Neural progenitor cell (in vitro differentiated cells): ENCODE measurements around the gene PRR7. TPM values are rescaled to one million over a fixed set of nuclear protein-coding genes. Genes with fewer than 3 reads are reported as not detected.

ENCODE experiments used
- DNase-seq: peaks from one replicate; pipeline ENCODE4 v3.0.0-alpha.2; 2016; ENCODE audit warnings: low spot score
- H2AFZ ChIP-seq: fragments of 200-600 bp; sonication (generic); replicated peaks from 2 replicates; pipeline ENCODE4 v1.6.1; 2016; ENCODE audit warnings: antibody characterized with exemption
- H3F3A ChIP-seq: fragments of 200-600 bp; sonication (generic); 2 replicates; pipeline ENCODE4 v1.6.1; 2016; ENCODE audit warnings: antibody characterized with exemption, low read depth
- H3K27ac ChIP-seq: fragments of 200-600 bp; sonication (generic); 2 replicates; pipeline ENCODE4 v1.5.1; 2016; ENCODE audit warnings: mild to moderate bottlenecking
- H3K27me3 ChIP-seq: fragments of 200-600 bp; sonication (generic); 2 replicates; pipeline ENCODE4 v1.6.1; 2016; ENCODE audit warnings: mild to moderate bottlenecking, moderate library complexity
- H3K36me3 ChIP-seq: fragments of 200-600 bp; sonication (generic); 2 replicates; pipeline ENCODE4 v1.5.1; 2016
- H3K4me1 ChIP-seq: fragments of 200-600 bp; sonication (generic); 2 replicates; pipeline ENCODE4 v1.6.1; 2016; ENCODE audit warnings: mixed run types
- H3K4me2 ChIP-seq: fragments of 200-600 bp; sonication (generic); 2 replicates; pipeline ENCODE4 v1.6.1; 2016
- H3K4me3 ChIP-seq: fragments of 200-600 bp; sonication (generic); 2 replicates; pipeline ENCODE4 v1.5.1; 2016
- H3K79me2 ChIP-seq: fragments of 200-600 bp; sonication (generic); 2 replicates; pipeline ENCODE4 v1.6.1; 2016; ENCODE audit warnings: low read depth
- H3K9ac ChIP-seq: fragments of 200-600 bp; sonication (generic); 2 replicates; pipeline ENCODE4 v1.6.1; 2016
- H3K9me3 ChIP-seq: fragments of 200-600 bp; sonication (generic); 2 replicates; pipeline ENCODE4 v1.5.1; 2016; ENCODE audit warnings: low read depth
- H4K20me1 ChIP-seq: fragments of 200-600 bp; sonication (generic); 2 replicates; pipeline ENCODE4 v1.6.1; 2016; ENCODE audit warnings: low read depth
- H3K27ac Mint-ChIP-seq: 3 replicates; pipeline ENCODE4 v1.8.0; 2021; ENCODE audit warnings: mixed read lengths
- H3K27me3 Mint-ChIP-seq: 2 replicates; pipeline ENCODE4 v1.8.0; 2022; ENCODE audit warnings: low read depth, mild to moderate bottlenecking, inconsistent platforms, moderate library complexity, mixed read lengths; ENCODE audit not compliant: insufficient read depth
- H3K36me3 Mint-ChIP-seq: 3 replicates; pipeline ENCODE4 v1.8.0; 2021; ENCODE audit warnings: mixed read lengths
- H3K4me1 Mint-ChIP-seq: 3 replicates; pipeline ENCODE4 v1.8.0; 2021; ENCODE audit warnings: mixed read lengths
- H3K4me3 Mint-ChIP-seq: 3 replicates; pipeline ENCODE4 v1.8.0; 2021; ENCODE audit warnings: mild to moderate bottlenecking, moderate library complexity, mixed read lengths
- H3K9me3 Mint-ChIP-seq: 3 replicates; pipeline ENCODE4 v1.8.0; 2020; ENCODE audit warnings: mixed read lengths
- CTCF ChIP-seq: fragments of 200-600 bp; sonication (generic); IDR thresholded peaks from 2 replicates; pipeline ENCODE4 v1.5.1; 2017; ENCODE audit warnings: antibody characterized with exemption, mild to moderate bottlenecking
- EZH2 ChIP-seq: fragments of 200-600 bp; sonication (generic); IDR thresholded peaks from 2 replicates; pipeline ENCODE4 v1.6.1; 2017; ENCODE audit warnings: antibody characterized with exemption, mild to moderate bottlenecking, moderate library complexity
- EZH2phosphoT487 ChIP-seq: fragments of 200-600 bp; sonication (generic); IDR thresholded peaks from 2 replicates; pipeline ENCODE4 v1.6.1; 2017; ENCODE audit warnings: antibody characterized with exemption
- total RNA-seq: library from RNA; depleted of rRNA; stranded (reverse); fragments of >200 nt; gene quantifications from 2 replicates; pipeline ENCODE4 v1.2.3, GENCODE V29; 2015; ENCODE audit warnings: low replicate concordance

The PRR7 gene
- total RNA-seq, 1 donor from 2014 or later, result 4.5 TPM

- Histone ChIP-seq H3K9ac (no peak overlapping the region), H3K79me2 (peaks cover 31% of the 10 kb centered on the region), H3K27me3 (peaks cover 12% of the 10 kb centered on the region), H3K4me3 (no peak overlapping the region), H2AFZ (no peak overlapping the region), H3F3A (peaks cover 49% of the 10 kb centered on the region), H3K4me1 (peaks cover 32% of the 10 kb centered on the region), H3K36me3 (no peaks in the 10 kb centered on the region), H3K9me3 (no peaks in the 10 kb centered on the region), H3K4me2 (no peak overlapping the region), H4K20me1 (peaks cover 62% of the 10 kb centered on the region), H3K27ac (no peak overlapping the region)
- no peak for DNase-seq
- Mint-ChIP-seq H3K27me3 (peaks cover 18% of the 10 kb centered on the region), H3K4me3 (peak overlapping the region; percentile 33), H3K4me1 (peaks cover 47% of the 10 kb centered on the region), H3K9me3 (no peaks in the 10 kb centered on the region), H3K27ac (peak overlapping the region; percentile 81), H3K36me3 (peaks cover 15% of the 10 kb centered on the region)
- no peak for TF ChIP-seq CTCF
- no peak for TF ChIP-seq EZH2phosphoT487
- no peak for TF ChIP-seq EZH2
Observed at GRCh38 chr5:177493795-177494345, 47.3 kb downstream of the PRR7 start.

GRCh38 chr5:177494346-177495195, 48.0 kb downstream of the PRR7 start:
- Histone ChIP-seq H3K4me3 (peak overlapping the region; percentile 30), H3K27me3 (peaks cover 19% of the 10 kb centered on the region), H4K20me1 (peaks cover 55% of the 10 kb centered on the region), H3K79me2 (peaks cover 31% of the 10 kb centered on the region), H3K27ac (peak overlapping the region; percentile 81), H3K4me2 (peak overlapping the region; percentile 85), H3F3A (peaks cover 50% of the 10 kb centered on the region), H3K36me3 (no peaks in the 10 kb centered on the region), H3K4me1 (peaks cover 32% of the 10 kb centered on the region), H2AFZ (no peak overlapping the region), H3K9me3 (no peaks in the 10 kb centered on the region), H3K9ac (no peak overlapping the region)
- TF ChIP-seq CTCF (peak; percentile 26), EZH2phosphoT487 (no peak), EZH2 (no peak)
- Mint-ChIP-seq H3K36me3 (peaks cover 15% of the 10 kb centered on the region), H3K9me3 (no peaks in the 10 kb centered on the region), H3K4me1 (peaks cover 50% of the 10 kb centered on the region), H3K4me3 (peak overlapping the region; percentile 88), H3K27ac (peak overlapping the region; percentile 81), H3K27me3 (peaks cover 18% of the 10 kb centered on the region)
- peak; percentile 55 for DNase-seq

- no peak overlapping the region for H3K9ac ChIP-seq
- peaks cover 31% of the 10 kb centered on the region for H3K79me2 ChIP-seq
- Mint-ChIP-seq H3K27me3 (peaks cover 20% of the 10 kb centered on the region), H3K27ac (peak overlapping the region; percentile 99), H3K4me3 (peak overlapping the region; percentile 88), H3K36me3 (peaks cover 12% of the 10 kb centered on the region), H3K9me3 (no peaks in the 10 kb centered on the region), H3K4me1 (peaks cover 56% of the 10 kb centered on the region)
- H3K27me3 ChIP-seq, result peaks cover 21% of the 10 kb centered on the region
- H3K9me3 ChIP-seq, result no peaks in the 10 kb centered on the region
- DNase-seq, result peak; percentile 95
- no peaks in the 10 kb centered on the region for H3K36me3 ChIP-seq
- peaks cover 46% of the 10 kb centered on the region for H4K20me1 ChIP-seq
- peak overlapping the region; percentile 81 for H3K27ac ChIP-seq
- peak overlapping the region; percentile 57 for H3K4me3 ChIP-seq
- peak overlapping the region; percentile 85 for H3K4me2 ChIP-seq
- no peak overlapping the region for H2AFZ ChIP-seq
- peaks cover 50% of the 10 kb centered on the region for H3F3A ChIP-seq
- TF ChIP-seq CTCF (no peak), EZH2 (no peak), EZH2phosphoT487 (no peak)
- H3K4me1 ChIP-seq, result peaks cover 32% of the 10 kb centered on the region
Observed at GRCh38 chr5:177495243-177496060, 48.8 kb downstream of the PRR7 start.
